Ascending aorta (tissue), 2 donors: Measurements from ENCODE around the gene RNF166. TPM values are rescaled to one million over a fixed set of nuclear protein-coding genes. Genes with fewer than 3 reads are reported as not detected.

Experiments
- DNase-seq, 2 donors: peaks; one replicate each; pipeline ENCODE4 v3.0.0-alpha.2; 2019; ENCODE audit warnings: low spot score in 2 of 2
- H3K27ac ChIP-seq, 2 donors: fragments of 200-600 bp; sonication (generic); one replicate each; pipeline ENCODE4 v1.5.1; 2016 to 2017; ENCODE audit warnings: mild to moderate bottlenecking in 1 of 2
- H3K27me3 ChIP-seq: fragments of 200-600 bp; sonication (generic); one replicate; pipeline ENCODE4 v1.5.1; 2017
- H3K36me3 ChIP-seq, 2 donors: fragments of 200-600 bp; sonication (generic); one replicate each; pipeline ENCODE4 v1.5.1; 2016
- H3K4me1 ChIP-seq, 2 donors: fragments of 200-600 bp; sonication (generic); one replicate each; pipeline ENCODE4 v1.5.1; 2016 to 2017; ENCODE audit warnings: mild to moderate bottlenecking in 1 of 2
- H3K4me3 ChIP-seq, 2 donors: fragments of 200-600 bp; sonication (generic); one replicate each; pipeline ENCODE4 v1.5.1; 2016 to 2017; ENCODE audit warnings: mild to moderate bottlenecking in 1 of 2
- H3K9me3 ChIP-seq, 2 donors: fragments of 200-600 bp; sonication (generic); one replicate each; pipeline ENCODE4 v1.5.1; 2016
- CTCF ChIP-seq, 3 experiments: fragments of 200-600 bp in 2 of 3; fragments of 450-650 bp in 1 of 3; sonication (generic) in 2 of 3; IDR thresholded peaks; one replicate each; pipeline ENCODE4 v1.5.1; 2016 to 2019; ENCODE audit warnings: antibody characterized with exemption in 3 of 3, mild to moderate bottlenecking in 1 of 3, moderate library complexity in 1 of 3
- intact Hi-C: fragments of 100-400 bp; cut with DNase I; formaldehyde crosslinking; loops from one replicate; pipeline ENCODE4 v1.15.1; 2023
- total RNA-seq: library from RNA; depleted of rRNA; stranded (reverse); fragments of >200 nt; gene quantifications from one replicate; pipeline ENCODE4 v1.1.0, GENCODE V29; 2016

Gene RNF166
- total RNA-seq, 1 donor from 2014 or later = 44.3 TPM

- Histone ChIP-seq H3K4me3 (no peak overlapping the region), H3K27ac (no peak overlapping the region), H3K27me3 (no peaks in the 10 kb centered on the region), H3K36me3 (peaks cover 32 to 43% of the 10 kb centered on the region in 2 donors), H3K9me3 (no peaks in the 10 kb centered on the region), H3K4me1 (peaks cover 0 to 3% of the 10 kb centered on the region in 2 donors)
- intact Hi-C loops = no loop called here
- no peak for DNase-seq
- TF ChIP-seq CTCF (IDR thresholded peaks at IDR 0.05) = no peak
These were observed 8.2 kb downstream of the RNF166 start for GRCh38 chr16:88697831-88698615.

- Histone ChIP-seq H3K27me3 (no peaks in the 10 kb centered on the region), H3K4me1 (peaks cover 0 to 3% of the 10 kb centered on the region in 2 donors), H3K4me3 (no peak overlapping the region), H3K36me3 (peaks cover 32 to 43% of the 10 kb centered on the region in 2 donors), H3K27ac (no peak overlapping the region), H3K9me3 (no peaks in the 10 kb centered on the region)
- TF ChIP-seq CTCF (IDR thresholded peaks at IDR 0.05) = no peak
- intact Hi-C loops = no loop called here
- DNase-seq = no peak
These were observed 8.9 kb downstream of the RNF166 start for GRCh38 chr16:88697116-88697830.

- no peak for DNase-seq
- intact Hi-C loops = no loop called here
- no peak for TF ChIP-seq CTCF (IDR thresholded peaks at IDR 0.05)
- no peak overlapping the region for H3K27ac ChIP-seq
- no peaks in the 10 kb centered on the region for H3K27me3 ChIP-seq
- peaks cover 0 to 3% of the 10 kb centered on the region in 2 donors for H3K4me1 ChIP-seq
- H3K4me3 ChIP-seq = no peak overlapping the region
- peaks cover 32 to 43% of the 10 kb centered on the region in 2 donors for H3K36me3 ChIP-seq
- no peaks in the 10 kb centered on the region for H3K9me3 ChIP-seq
These were observed 9.8 kb downstream of the RNF166 start for GRCh38 chr16:88696441-88696840.

- no peaks in the 10 kb centered on the region for H3K4me1 ChIP-seq
- H3K4me3 ChIP-seq = no peak overlapping the region
- DNase-seq = no peak
- no peak for TF ChIP-seq CTCF (IDR thresholded peaks at IDR 0.05)
- H3K9me3 ChIP-seq = no peaks in the 10 kb centered on the region
- H3K27ac ChIP-seq = no peak overlapping the region
- peaks cover 32 to 43% of the 10 kb centered on the region in 2 donors for H3K36me3 ChIP-seq
- H3K27me3 ChIP-seq = no peaks in the 10 kb centered on the region
- intact Hi-C loops = no loop called here
These were observed 10.5 kb downstream of the RNF166 start for GRCh38 chr16:88695753-88696152.

- no peaks in the 10 kb centered on the region for H3K27me3 ChIP-seq
- intact Hi-C loops = no loop called here
- no peak for DNase-seq
- no peak overlapping the region for H3K27ac ChIP-seq
- no peaks in the 10 kb centered on the region for H3K4me1 ChIP-seq
- no peaks in the 10 kb centered on the region for H3K9me3 ChIP-seq
- no peak for TF ChIP-seq CTCF (IDR thresholded peaks at IDR 0.05)
- peaks cover 32 to 43% of the 10 kb centered on the region in 2 donors for H3K36me3 ChIP-seq
- no peak overlapping the region for H3K4me3 ChIP-seq
These were observed 11.0 kb downstream of the RNF166 start for GRCh38 chr16:88695218-88695617.
